Mesendoderm (in vitro differentiated cells): ENCODE measurements around the gene PSMB3.

Experiments used
- DNase-seq: peaks from one replicate; pipeline ENCODE4 v3.0.0; 2013
- H2AK5ac ChIP-seq: 2 replicates; pipeline ENCODE4 v1.6.1; 2013; ENCODE audit warnings: low read length, inconsistent platforms
- H2BK120ac ChIP-seq: 2 replicates; pipeline ENCODE4 v1.6.1; 2013; ENCODE audit warnings: low read depth, mild to moderate bottlenecking, low read length, moderate library complexity, mixed read lengths
- H2BK15ac ChIP-seq: replicated peaks from 2 replicates; pipeline ENCODE4 v1.6.1; 2013; ENCODE audit warnings: low read depth, mild to moderate bottlenecking, moderate library complexity
- H2BK5ac ChIP-seq: 2 replicates; pipeline ENCODE4 v1.6.1; 2013; ENCODE audit warnings: low read length, inconsistent platforms
- H3K18ac ChIP-seq: 2 replicates; pipeline ENCODE4 v1.6.1; 2013; ENCODE audit warnings: mild to moderate bottlenecking, low read length, mixed read lengths
- H3K23ac ChIP-seq: one replicate; pipeline ENCODE4 v1.6.1; 2013; ENCODE audit warnings: low read length
- H3K27ac ChIP-seq: 2 replicates; pipeline ENCODE4 v1.5.1; 2013; ENCODE audit warnings: low read depth, mild to moderate bottlenecking, inconsistent platforms, low read length, moderate library complexity
- H3K27me3 ChIP-seq: 2 replicates; pipeline ENCODE4 v1.6.1; 2013; ENCODE audit warnings: low read length, control low read depth, mild to moderate bottlenecking, inconsistent platforms; ENCODE audit not compliant: insufficient read depth, poor library complexity
- H3K36me3 ChIP-seq: 2 replicates; pipeline ENCODE4 v1.6.1; 2013; ENCODE audit warnings: low read length, inconsistent platforms; ENCODE audit not compliant: control insufficient read depth, insufficient read depth
- H3K4ac ChIP-seq: one replicate; pipeline ENCODE4 v1.6.1; 2013; ENCODE audit warnings: low read depth, mild to moderate bottlenecking, low read length, moderate library complexity
- H3K4me1 ChIP-seq: 2 replicates; pipeline ENCODE4 v1.6.1; 2013; ENCODE audit warnings: low read depth, low read length, inconsistent platforms; ENCODE audit not compliant: control insufficient read depth
- H3K4me2 ChIP-seq: 2 replicates; pipeline ENCODE4 v1.6.1; 2013; ENCODE audit warnings: low read length
- H3K4me3 ChIP-seq: 2 replicates; pipeline ENCODE4 v1.5.1; 2013; ENCODE audit warnings: mild to moderate bottlenecking, low read length
- H3K56ac ChIP-seq: one replicate; pipeline ENCODE4 v1.6.1; 2013; ENCODE audit warnings: low read length
- H3K79me1 ChIP-seq: 2 replicates; pipeline ENCODE4 v1.6.1; 2013; ENCODE audit warnings: low read length, inconsistent platforms
- H3K79me2 ChIP-seq: 2 replicates; pipeline ENCODE4 v1.6.1; 2013; ENCODE audit warnings: mild to moderate bottlenecking, low read length; ENCODE audit not compliant: control insufficient read depth, insufficient read depth
- H3K9ac ChIP-seq: 2 replicates; pipeline ENCODE4 v1.6.1; 2013; ENCODE audit warnings: low read length, inconsistent platforms
- H4K5ac ChIP-seq: one replicate; pipeline ENCODE4 v1.6.1; 2013; ENCODE audit warnings: low read length
- H4K8ac ChIP-seq: one replicate; pipeline ENCODE4 v1.6.1; 2013; ENCODE audit warnings: low read depth, mild to moderate bottlenecking, control low read depth, low read length, moderate library complexity
- whole genome bisulfite sequencing: extraction: QIAGEN DNeasy Blood & Tissue Kit; methylation state at CpG from one replicate; pipeline ENCODE4 v1.1.7; 2013; ENCODE audit warnings: low lambda C conversion rate, missing lambda C conversion rate; ENCODE audit not compliant: insufficient coverage; ENCODE audit errors: extremely low coverage; 5-methylcytosine and 5-hydroxymethylcytosine counted together

The PSMB3 gene

DNA sequence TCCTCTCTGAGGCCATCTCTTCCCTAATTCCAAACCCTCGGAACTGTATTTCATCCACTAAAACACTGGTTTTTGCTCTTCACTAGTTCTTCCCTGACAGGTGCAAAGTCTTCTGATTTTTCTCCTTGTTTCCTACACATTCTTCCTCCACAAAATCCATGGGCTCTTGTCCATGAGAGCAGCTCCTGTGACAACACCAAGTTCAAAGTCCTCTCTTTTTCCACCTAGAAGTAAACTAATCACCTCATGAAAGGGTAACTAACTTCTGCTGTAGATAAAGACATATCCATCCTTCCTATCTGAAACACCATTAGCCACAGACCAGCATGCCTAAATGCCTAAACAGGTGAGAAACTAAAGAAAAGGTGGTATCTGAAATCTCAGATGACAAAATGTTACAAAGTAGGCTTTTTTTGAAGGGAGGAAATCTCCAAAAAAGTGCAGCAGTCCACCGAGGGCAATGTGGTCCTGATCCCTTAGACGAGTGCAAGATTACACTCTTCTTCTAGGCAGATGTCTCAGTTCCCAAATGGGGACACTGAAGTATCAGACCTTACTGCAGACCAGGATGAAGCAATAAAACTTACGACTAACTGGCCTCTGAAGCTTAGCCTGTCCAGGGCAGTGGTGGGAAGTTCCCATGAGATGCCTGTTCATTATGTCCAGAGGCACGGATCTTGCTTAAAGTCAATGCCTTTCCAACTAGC, 44.1 kb downstream of the PSMB3 start:
- Histone ChIP-seq H3K4me1 (peaks cover 5% of the 10 kb centered on the region), H3K79me2 (peaks cover 48% of the 10 kb centered on the region), H4K5ac (no peak overlapping the region), H2BK5ac (no peak overlapping the region), H3K27ac (no peak overlapping the region), H3K36me3 (no peaks in the 10 kb centered on the region), H3K9ac (no peak overlapping the region), H3K4me2 (no peak overlapping the region), H4K8ac (no peak overlapping the region), H3K18ac (no peak overlapping the region), H3K4me3 (no peak overlapping the region), H3K79me1 (peaks cover 23% of the 10 kb centered on the region), H3K23ac (no peak overlapping the region), H2AK5ac (no peak overlapping the region), H3K4ac (no peak overlapping the region), H3K27me3 (no peaks in the 10 kb centered on the region), H2BK15ac (no peak overlapping the region), H3K56ac (no peak overlapping the region), H2BK120ac (no peak overlapping the region)
- no CpG with 5 or more reads among the region's 5 CpGs for WGBS
- no peak for DNase-seq

GRCh38 chr17:38797158-38797490, 44.6 kb downstream of the PSMB3 start:
- H3K27ac ChIP-seq: no peak overlapping the region
- peak overlapping the region; percentile 89 for H3K9ac ChIP-seq
- DNase-seq: no peak
- no peaks in the 10 kb centered on the region for H3K27me3 ChIP-seq
- H2BK15ac ChIP-seq: no peak overlapping the region
- no peak overlapping the region for H3K56ac ChIP-seq
- H3K18ac ChIP-seq: no peak overlapping the region
- H3K79me1 ChIP-seq: peaks cover 23% of the 10 kb centered on the region
- H2BK5ac ChIP-seq: no peak overlapping the region
- H3K4me2 ChIP-seq: no peak overlapping the region
- no peak overlapping the region for H4K8ac ChIP-seq
- no peak overlapping the region for H3K4ac ChIP-seq
- peaks cover 5% of the 10 kb centered on the region for H3K4me1 ChIP-seq
- H3K36me3 ChIP-seq: no peaks in the 10 kb centered on the region
- no CpG with 5 or more reads among the region's 5 CpGs for WGBS
- no peak overlapping the region for H2AK5ac ChIP-seq
- H3K4me3 ChIP-seq: no peak overlapping the region
- no peak overlapping the region for H4K5ac ChIP-seq
- H3K79me2 ChIP-seq: peaks cover 48% of the 10 kb centered on the region
- H2BK120ac ChIP-seq: no peak overlapping the region
- H3K23ac ChIP-seq: no peak overlapping the region

DNA sequence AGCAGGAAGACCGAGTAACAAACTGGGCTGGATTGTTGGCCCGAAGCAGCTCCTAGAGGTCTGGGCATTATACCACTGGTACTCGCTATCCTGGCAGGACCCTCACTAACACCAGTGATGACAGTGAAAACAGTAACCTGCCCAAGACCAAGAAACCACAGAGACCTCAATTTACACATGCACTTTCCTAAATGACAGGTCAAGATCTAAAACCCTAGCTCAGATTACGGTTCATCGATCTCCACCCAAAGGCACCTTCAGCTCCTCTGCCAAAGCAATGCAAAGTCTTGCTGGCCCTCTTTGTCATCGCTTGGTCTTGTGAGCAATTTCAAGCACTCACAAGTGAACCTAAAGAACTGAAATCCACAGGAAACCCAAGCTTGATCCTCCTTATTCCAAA, 45.3 kb downstream of the PSMB3 start:
- Histone ChIP-seq H3K4ac (no peak overlapping the region), H2BK120ac (no peak overlapping the region), H3K18ac (no peak overlapping the region), H2AK5ac (no peak overlapping the region), H3K27ac (no peak overlapping the region), H4K8ac (no peak overlapping the region), H3K79me1 (peaks cover 21% of the 10 kb centered on the region), H3K56ac (peak overlapping the region; percentile 100), H2BK5ac (no peak overlapping the region), H3K36me3 (no peaks in the 10 kb centered on the region), H2BK15ac (no peak overlapping the region), H3K23ac (peak overlapping the region; percentile 7), H3K4me2 (peak overlapping the region; percentile 41), H3K4me1 (peaks cover 5% of the 10 kb centered on the region), H3K4me3 (no peak overlapping the region), H3K9ac (peak overlapping the region; percentile 89), H3K79me2 (peaks cover 44% of the 10 kb centered on the region), H4K5ac (no peak overlapping the region), H3K27me3 (no peaks in the 10 kb centered on the region)
- DNase-seq: no peak
- WGBS: no CpG with 5 or more reads among the region's 6 CpGs

DNA sequence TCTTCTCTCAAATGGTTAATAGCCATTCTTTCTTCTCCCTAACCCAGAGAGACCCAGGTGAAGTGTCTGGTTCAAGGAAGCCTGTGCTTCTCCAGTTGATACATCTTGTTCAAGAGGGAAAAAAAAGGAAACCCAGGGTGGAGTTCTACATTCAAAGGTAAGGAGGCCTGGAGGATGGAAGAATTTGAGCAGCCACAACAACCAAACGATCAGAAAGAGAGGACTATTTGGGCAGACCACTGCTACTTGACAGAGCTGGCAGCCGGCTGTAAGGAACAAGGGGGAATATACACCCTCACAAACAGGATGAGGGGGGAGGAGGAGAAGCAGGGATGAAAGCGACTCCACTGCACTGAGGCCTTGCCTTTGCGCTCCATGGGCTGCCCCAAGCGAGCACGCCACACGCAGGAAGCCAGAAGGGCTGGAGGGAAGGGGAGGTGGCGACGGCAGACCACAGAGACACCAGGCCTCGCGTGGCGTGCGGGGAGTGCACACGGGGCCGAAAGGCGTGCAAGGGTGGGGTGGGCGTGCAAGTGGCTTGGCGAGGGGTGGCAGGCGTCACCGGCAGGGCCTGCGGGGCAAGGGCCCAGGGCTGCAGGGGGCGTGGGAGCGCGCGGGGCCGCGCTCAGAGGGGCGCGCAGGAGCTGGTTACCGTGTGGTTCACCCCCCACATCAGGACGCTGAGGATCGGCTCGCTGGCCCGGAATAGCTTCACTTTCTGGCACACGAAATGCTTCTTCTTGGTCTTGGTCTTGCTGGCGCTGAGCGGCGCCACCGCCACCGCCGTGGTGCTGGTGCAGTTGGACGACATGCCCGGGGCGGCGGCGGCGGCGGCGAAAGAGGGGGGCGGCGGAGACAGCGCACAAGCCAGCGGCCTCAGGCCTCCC, 46.3 kb downstream of the PSMB3 start:
- peak overlapping the region; percentile 95 for H3K23ac ChIP-seq
- H3K4me2 ChIP-seq: peak overlapping the region; percentile 41
- no peaks in the 10 kb centered on the region for H3K27me3 ChIP-seq
- no peaks in the 10 kb centered on the region for H3K36me3 ChIP-seq
- peaks cover 21% of the 10 kb centered on the region for H3K79me1 ChIP-seq
- H3K9ac ChIP-seq: peak overlapping the region; percentile 89
- H2BK120ac ChIP-seq: no peak overlapping the region
- peak overlapping the region; percentile 7 for H3K18ac ChIP-seq
- peak overlapping the region; percentile 93 for H3K27ac ChIP-seq
- no peak overlapping the region for H4K5ac ChIP-seq
- peak overlapping the region; percentile 100 for H3K56ac ChIP-seq
- no CpG with 5 or more reads among the region's 53 CpGs for WGBS
- H3K79me2 ChIP-seq: peaks cover 39% of the 10 kb centered on the region
- no peak overlapping the region for H4K8ac ChIP-seq
- H2BK15ac ChIP-seq: no peak overlapping the region
- DNase-seq: peak; percentile 57
- H2AK5ac ChIP-seq: peak overlapping the region; percentile 79
- peak overlapping the region; percentile 46 for H3K4ac ChIP-seq
- H3K4me1 ChIP-seq: peaks cover 5% of the 10 kb centered on the region
- H3K4me3 ChIP-seq: peak overlapping the region; percentile 87
- H2BK5ac ChIP-seq: peak overlapping the region; percentile 27

DNA sequence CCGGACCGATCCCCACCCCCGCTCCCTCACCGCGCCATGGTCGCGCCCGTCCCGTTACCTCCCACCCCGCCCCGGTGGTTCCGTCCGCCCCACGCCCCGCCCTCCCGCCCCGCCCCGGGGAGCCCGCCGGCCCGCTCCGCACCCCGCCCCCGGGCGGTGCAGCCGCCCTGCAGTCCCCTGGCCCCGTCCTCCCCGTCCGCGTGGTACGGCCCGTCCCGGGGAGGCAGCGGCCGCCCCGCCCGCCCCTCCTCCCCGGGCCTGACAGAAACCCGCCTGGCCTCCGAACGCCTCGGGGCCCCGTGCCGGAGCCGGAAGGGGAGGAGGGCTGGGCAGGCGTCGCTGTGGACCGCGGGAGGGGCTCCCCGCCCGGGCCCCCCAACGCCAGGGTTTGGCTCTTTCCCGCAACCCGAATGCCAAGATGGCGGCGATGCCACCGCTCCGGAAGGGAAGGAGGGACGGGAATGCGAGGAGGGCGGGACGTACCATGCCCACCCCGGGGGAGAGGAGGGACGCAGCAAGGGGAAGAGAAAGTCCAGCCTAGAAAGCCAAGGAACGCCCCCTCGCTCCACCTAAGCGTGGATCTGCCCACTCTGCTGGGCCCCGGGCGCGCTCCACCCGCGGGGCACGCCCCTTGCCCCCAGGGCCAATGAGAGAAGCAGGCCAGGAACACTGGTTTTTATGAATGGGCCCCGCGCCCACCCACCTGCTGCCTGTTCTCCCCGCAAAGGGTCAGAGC, 47.1 kb downstream of the PSMB3 start, which contains the start of gene PIP4K2B:
PIP4K2B (minus strand) TSS at position 56 of the 736 bp plus-strand sequence. CDS start 132 bp downstream, outside the sequence.
- no CpG with 5 or more reads among the region's 76 CpGs for WGBS
- H3K4me1 ChIP-seq: peaks cover 5% of the 10 kb centered on the region
- H3K18ac ChIP-seq: peak within 1 kb of the TSS; percentile 96
- peak within 1 kb of the TSS; percentile 55 for H3K4me2 ChIP-seq
- H2BK15ac ChIP-seq: no peak within 1 kb of the TSS
- H2BK5ac ChIP-seq: peak within 1 kb of the TSS; percentile 69
- H2AK5ac ChIP-seq: peak within 1 kb of the TSS; percentile 79
- H3K79me1 ChIP-seq: peaks cover 21% of the 10 kb centered on the region
- peak within 1 kb of the TSS; percentile 87 for H3K4me3 ChIP-seq
- H3K56ac ChIP-seq: peak within 1 kb of the TSS; percentile 100
- H3K36me3 ChIP-seq: no peaks in the 10 kb centered on the region
- peak within 1 kb of the TSS; percentile 98 for H3K4ac ChIP-seq
- peak; percentile 98 for DNase-seq
- H4K8ac ChIP-seq: peak within 1 kb of the TSS; percentile 94
- peaks cover 36% of the 10 kb centered on the region for H3K79me2 ChIP-seq
- H2BK120ac ChIP-seq: no peak within 1 kb of the TSS
- H4K5ac ChIP-seq: no peak within 1 kb of the TSS
- H3K27ac ChIP-seq: peak within 1 kb of the TSS; percentile 100
- no peaks in the 10 kb centered on the region for H3K27me3 ChIP-seq
- peak within 1 kb of the TSS; percentile 95 for H3K23ac ChIP-seq
- H3K9ac ChIP-seq: peak within 1 kb of the TSS; percentile 89
